Central memory CD4-positive, alpha-beta T cell (primary cell): ENCODE measurements around the gene GRXCR1.

Experiments used
- DNase-seq: peaks from one replicate; pipeline ENCODE4 v3.0.0; 2022

GRXCR1 gene

GRCh38 chr4:42942216-42942615 is 49.7 kb downstream of the GRXCR1 start:
- DNase-seq, result no peak

- DNase-seq, result no peak
Observed at GRCh38 chr4:42945874-42946273, 53.4 kb downstream of the GRXCR1 start.

- no peak for DNase-seq
Observed at GRCh38 chr4:42953321-42953720, 60.8 kb downstream of the GRXCR1 start.

GRCh38 chr4:42954963-42955669 is 62.6 kb downstream of the GRXCR1 start:
- no peak for DNase-seq

GRCh38 chr4:42955746-42956505 is 63.4 kb downstream of the GRXCR1 start:
- no peak for DNase-seq

- DNase-seq, result no peak
Observed at GRCh38 chr4:42965326-42965725, 72.8 kb downstream of the GRXCR1 start.

- DNase-seq, result no peak
Observed at GRCh38 chr4:42985976-42986375, 93.5 kb downstream of the GRXCR1 start.

- no peak for DNase-seq
Observed at GRCh38 chr4:42995343-42995944, 102.9 kb downstream of the GRXCR1 start.

GRCh38 chr4:43008793-43009192 is 116.3 kb downstream of the GRXCR1 start:
- no peak for DNase-seq

GRCh38 chr4:43014256-43014655 is 121.7 kb downstream of the GRXCR1 start:
- no peak for DNase-seq

GRCh38 chr4:43041632-43042031 is 149.1 kb downstream of the GRXCR1 start:
- DNase-seq, result no peak

- no peak for DNase-seq
Observed at GRCh38 chr4:43047058-43047457, 154.5 kb downstream of the GRXCR1 start.

GRCh38 chr4:43048570-43048969 is 156.1 kb downstream of the GRXCR1 start:
- no peak for DNase-seq

- no peak for DNase-seq
Observed at GRCh38 chr4:43049326-43049725, 156.8 kb downstream of the GRXCR1 start.

GRCh38 chr4:43066415-43066814 is 173.9 kb downstream of the GRXCR1 start:
- DNase-seq, result no peak

GRCh38 chr4:43071069-43071468 is 178.6 kb downstream of the GRXCR1 start:
- no peak for DNase-seq
